Measurements from ENCODE around the gene ROR2. TPM values are rescaled to one million over a fixed set of nuclear protein-coding genes. Genes with fewer than 3 reads are reported as not detected.

The ROR2 gene
- total RNA-seq, 1 experiment from 2014 or later, result not detected

GRCh38 chr9:91689006-91689405 lies 261.0 kb downstream of the ROR2 start:
- no TSS peak for BruUV-seq (replicated peaks)
- no peaks in the 10 kb centered on the region for H4K20me1 ChIP-seq (ENCODE audit: low read length)
- no peaks in the 10 kb centered on the region for H3K27me3 ChIP-seq (ENCODE audit: low read length)
- POLR2A ChIA-PET (ENCODE audit: unreplicated experiment), result no interaction called here
- CTCF ChIA-PET, result no interaction called here
- no peaks in the 10 kb centered on the region for H3K4me1 ChIP-seq (ENCODE audit: insufficient read depth, low read length)
- H3K36me3 ChIP-seq (ENCODE audit: low read depth, low read length), result no peaks in the 10 kb centered on the region
- no peaks in the 10 kb centered on the region for H3F3A ChIP-seq (ENCODE audit: low read length, unreplicated experiment)
- TF ChIP-seq EZH2 (IDR thresholded peaks at IDR 0.05; ENCODE audit: low read length, unreplicated experiment) (no peak), EZH2phosphoT487 (IDR thresholded peaks at IDR 0.05; ENCODE audit: borderline replicate concordance, low read length) (no peak), CTCF (conservative IDR thresholded peaks at IDR 0.05; ENCODE audit: low read depth, low read length) (no peak)
- H3K4me2 ChIP-seq (ENCODE audit: low read length), result no peak overlapping the region
- H2AFZ ChIP-seq (ENCODE audit: low read length), result no peak overlapping the region
- no peaks in the 10 kb centered on the region for H3K79me2 ChIP-seq (ENCODE audit: low read length)
- H3K27ac ChIP-seq (ENCODE audit: low read length), result no peak overlapping the region
- no peak overlapping the region for H3K4me3 ChIP-seq (ENCODE audit: low read length)
- ATAC-seq (no peak), DNase-seq (no peak)
- H3K9me2 ChIP-seq (replicated peaks; ENCODE audit: low read length), result no peaks in the 10 kb centered on the region
- H3K9me3 ChIP-seq (ENCODE audit: low read length), result no peaks in the 10 kb centered on the region
- no peak overlapping the region for H3K9ac ChIP-seq (ENCODE audit: low read length)
- intact Hi-C loops (cut with micrococcal nuclease), result no loop called here

GRCh38 chr9:91683269-91683668 lies 266.8 kb downstream of the ROR2 start:
- BruUV-seq (replicated peaks), result no TSS peak
- H3K9ac ChIP-seq (ENCODE audit: low read length), result no peak overlapping the region
- no peaks in the 10 kb centered on the region for H3K36me3 ChIP-seq (ENCODE audit: low read depth, low read length)
- TF ChIP-seq CTCF (conservative IDR thresholded peaks at IDR 0.05; ENCODE audit: low read depth, low read length) (no peak), EZH2phosphoT487 (IDR thresholded peaks at IDR 0.05; ENCODE audit: borderline replicate concordance, low read length) (no peak), EZH2 (IDR thresholded peaks at IDR 0.05; ENCODE audit: low read length, unreplicated experiment) (no peak)
- H3K27ac ChIP-seq (ENCODE audit: low read length), result no peak overlapping the region
- no peaks in the 10 kb centered on the region for H3K9me3 ChIP-seq (ENCODE audit: low read length)
- H3F3A ChIP-seq (ENCODE audit: low read length, unreplicated experiment), result no peaks in the 10 kb centered on the region
- no peaks in the 10 kb centered on the region for H4K20me1 ChIP-seq (ENCODE audit: low read length)
- POLR2A ChIA-PET (ENCODE audit: unreplicated experiment), result no interaction called here
- no peak overlapping the region for H2AFZ ChIP-seq (ENCODE audit: low read length)
- DNase-seq (no peak), ATAC-seq (no peak)
- peaks cover 29% of the 10 kb centered on the region for H3K4me1 ChIP-seq (ENCODE audit: insufficient read depth, low read length)
- no peak overlapping the region for H3K4me2 ChIP-seq (ENCODE audit: low read length)
- H3K9me2 ChIP-seq (replicated peaks; ENCODE audit: low read length), result no peaks in the 10 kb centered on the region
- intact Hi-C loops (cut with micrococcal nuclease), result no loop called here
- no peaks in the 10 kb centered on the region for H3K27me3 ChIP-seq (ENCODE audit: low read length)
- H3K79me2 ChIP-seq (ENCODE audit: low read length), result no peaks in the 10 kb centered on the region
- CTCF ChIA-PET, result no interaction called here
- no peak overlapping the region for H3K4me3 ChIP-seq (ENCODE audit: low read length)

GRCh38 chr9:91682806-91683205 lies 267.2 kb downstream of the ROR2 start:
- H3K27ac ChIP-seq (ENCODE audit: low read length), result no peak overlapping the region
- DNase-seq (peak; percentile 67), ATAC-seq (no peak)
- no TSS peak for BruUV-seq (replicated peaks)
- H2AFZ ChIP-seq (ENCODE audit: low read length), result no peak overlapping the region
- H3K9ac ChIP-seq (ENCODE audit: low read length), result no peak overlapping the region
- no peak overlapping the region for H3K4me3 ChIP-seq (ENCODE audit: low read length)
- TF ChIP-seq CTCF (conservative IDR thresholded peaks at IDR 0.05; ENCODE audit: low read depth, low read length) (no peak), EZH2 (IDR thresholded peaks at IDR 0.05; ENCODE audit: low read length, unreplicated experiment) (no peak)
- no peaks in the 10 kb centered on the region for H3K36me3 ChIP-seq (ENCODE audit: low read depth, low read length)
- intact Hi-C loops (cut with micrococcal nuclease), result no loop called here
- CTCF ChIA-PET, result no interaction called here
- no peaks in the 10 kb centered on the region for H3K9me3 ChIP-seq (ENCODE audit: low read length)
- H3F3A ChIP-seq (ENCODE audit: low read length, unreplicated experiment), result no peaks in the 10 kb centered on the region
- no peaks in the 10 kb centered on the region for H3K79me2 ChIP-seq (ENCODE audit: low read length)
- H3K27me3 ChIP-seq (ENCODE audit: low read length), result no peaks in the 10 kb centered on the region
- POLR2A ChIA-PET (ENCODE audit: unreplicated experiment), result no interaction called here
- H3K4me2 ChIP-seq (ENCODE audit: low read length), result no peak overlapping the region
- no peaks in the 10 kb centered on the region for H3K9me2 ChIP-seq (replicated peaks; ENCODE audit: low read length)
- H4K20me1 ChIP-seq (ENCODE audit: low read length), result no peaks in the 10 kb centered on the region
- peaks cover 29% of the 10 kb centered on the region for H3K4me1 ChIP-seq (ENCODE audit: insufficient read depth, low read length)

All from PC-3 (cell line).